Neutrophil (primary cell): ENCODE measurements around the gene GRB10.

Source experiments
- H3K27ac ChIP-seq: fragments of 200-600 bp; sonication (generic); 2 replicates; pipeline ENCODE4 v1.5.1; 2016; ENCODE audit warnings: mild to moderate bottlenecking, moderate library complexity
- H3K27me3 ChIP-seq: fragments of 200-600 bp; sonication (generic); 2 replicates; pipeline ENCODE4 v1.6.0; 2016; ENCODE audit warnings: mild to moderate bottlenecking
- H3K36me3 ChIP-seq: fragments of 200-600 bp; sonication (generic); 2 replicates; pipeline ENCODE4 v1.5.1; 2017
- H3K4me1 ChIP-seq, 2 experiments: fragments of 200-600 bp in 1 of 2; sonication (generic) in 1 of 2; 1 replicate in 1 of 2; 2 replicates in 1 of 2; pipeline versions ENCODE4 v1.5.1 to v1.6.1; 2013 to 2016; ENCODE audit warnings: low read depth in 1 of 2, low read length in 1 of 2, mild to moderate bottlenecking in 1 of 2, moderate library complexity in 1 of 2; ENCODE audit not compliant: control insufficient read depth in 1 of 2, insufficient read depth in 1 of 2
- H3K4me3 ChIP-seq, 2 experiments: fragments of 200-600 bp in 1 of 2; sonication (generic) in 1 of 2; 1 replicate in 1 of 2; 2 replicates in 1 of 2; pipeline ENCODE4 v1.5.1; 2013 to 2016; ENCODE audit warnings: low read depth in 1 of 2, low read length in 1 of 2, mild to moderate bottlenecking in 1 of 2, moderate library complexity in 1 of 2
- H3K9me3 ChIP-seq: fragments of 200-600 bp; sonication (generic); 2 replicates; pipeline ENCODE4 v1.5.1; 2016
- TF ChIP-seq, protein P1 (sequence below): fragments of 200-600 bp; sonication (generic); IDR thresholded peaks from 2 replicates; pipeline ENCODE4 v1.5.1; 2016; ENCODE audit warnings: antibody characterized with exemption

GRB10 gene

GRCh38 chr7:50656141-50656895 lies 126.4 kb downstream of the GRB10 start:
- Histone ChIP-seq H3K36me3 (no peaks in the 10 kb centered on the region), H3K4me1 (peaks cover 28 to 45% of the 10 kb centered on the region in 2 experiments), H3K4me3 (no peak overlapping the region), H3K27ac (no peak overlapping the region), H3K27me3 (no peaks in the 10 kb centered on the region), H3K9me3 (no peaks in the 10 kb centered on the region)
- TF ChIP-seq, protein P1, sequence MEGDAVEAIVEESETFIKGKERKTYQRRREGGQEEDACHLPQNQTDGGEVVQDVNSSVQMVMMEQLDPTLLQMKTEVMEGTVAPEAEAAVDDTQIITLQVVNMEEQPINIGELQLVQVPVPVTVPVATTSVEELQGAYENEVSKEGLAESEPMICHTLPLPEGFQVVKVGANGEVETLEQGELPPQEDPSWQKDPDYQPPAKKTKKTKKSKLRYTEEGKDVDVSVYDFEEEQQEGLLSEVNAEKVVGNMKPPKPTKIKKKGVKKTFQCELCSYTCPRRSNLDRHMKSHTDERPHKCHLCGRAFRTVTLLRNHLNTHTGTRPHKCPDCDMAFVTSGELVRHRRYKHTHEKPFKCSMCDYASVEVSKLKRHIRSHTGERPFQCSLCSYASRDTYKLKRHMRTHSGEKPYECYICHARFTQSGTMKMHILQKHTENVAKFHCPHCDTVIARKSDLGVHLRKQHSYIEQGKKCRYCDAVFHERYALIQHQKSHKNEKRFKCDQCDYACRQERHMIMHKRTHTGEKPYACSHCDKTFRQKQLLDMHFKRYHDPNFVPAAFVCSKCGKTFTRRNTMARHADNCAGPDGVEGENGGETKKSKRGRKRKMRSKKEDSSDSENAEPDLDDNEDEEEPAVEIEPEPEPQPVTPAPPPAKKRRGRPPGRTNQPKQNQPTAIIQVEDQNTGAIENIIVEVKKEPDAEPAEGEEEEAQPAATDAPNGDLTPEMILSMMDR, result no peak

- Histone ChIP-seq H3K27me3 (no peaks in the 10 kb centered on the region), H3K4me3 (no peak overlapping the region), H3K36me3 (no peaks in the 10 kb centered on the region), H3K4me1 (peaks cover 19 to 36% of the 10 kb centered on the region in 2 experiments), H3K27ac (no peak overlapping the region), H3K9me3 (no peaks in the 10 kb centered on the region)
- TF ChIP-seq, protein P1, result no peak
Observed at GRCh38 chr7:50655490-50655889, 127.2 kb downstream of the GRB10 start.

GRCh38 chr7:50655020-50655419 lies 127.7 kb downstream of the GRB10 start:
- Histone ChIP-seq H3K4me1 (peaks cover 15 to 32% of the 10 kb centered on the region in 2 experiments), H3K27ac (no peak overlapping the region), H3K4me3 (no peak overlapping the region), H3K36me3 (no peaks in the 10 kb centered on the region), H3K9me3 (no peaks in the 10 kb centered on the region), H3K27me3 (no peaks in the 10 kb centered on the region)
- TF ChIP-seq, protein P1, result no peak

GRCh38 chr7:50653981-50654425 lies 128.7 kb downstream of the GRB10 start:
- TF ChIP-seq, protein P1, result no peak
- H3K9me3 ChIP-seq, result no peaks in the 10 kb centered on the region
- H3K27me3 ChIP-seq, result no peaks in the 10 kb centered on the region
- no peak overlapping the region for H3K4me3 ChIP-seq
- H3K4me1 ChIP-seq, result peaks cover 9 to 22% of the 10 kb centered on the region in 2 experiments
- H3K36me3 ChIP-seq, result no peaks in the 10 kb centered on the region
- H3K27ac ChIP-seq, result no peak overlapping the region

DNA sequence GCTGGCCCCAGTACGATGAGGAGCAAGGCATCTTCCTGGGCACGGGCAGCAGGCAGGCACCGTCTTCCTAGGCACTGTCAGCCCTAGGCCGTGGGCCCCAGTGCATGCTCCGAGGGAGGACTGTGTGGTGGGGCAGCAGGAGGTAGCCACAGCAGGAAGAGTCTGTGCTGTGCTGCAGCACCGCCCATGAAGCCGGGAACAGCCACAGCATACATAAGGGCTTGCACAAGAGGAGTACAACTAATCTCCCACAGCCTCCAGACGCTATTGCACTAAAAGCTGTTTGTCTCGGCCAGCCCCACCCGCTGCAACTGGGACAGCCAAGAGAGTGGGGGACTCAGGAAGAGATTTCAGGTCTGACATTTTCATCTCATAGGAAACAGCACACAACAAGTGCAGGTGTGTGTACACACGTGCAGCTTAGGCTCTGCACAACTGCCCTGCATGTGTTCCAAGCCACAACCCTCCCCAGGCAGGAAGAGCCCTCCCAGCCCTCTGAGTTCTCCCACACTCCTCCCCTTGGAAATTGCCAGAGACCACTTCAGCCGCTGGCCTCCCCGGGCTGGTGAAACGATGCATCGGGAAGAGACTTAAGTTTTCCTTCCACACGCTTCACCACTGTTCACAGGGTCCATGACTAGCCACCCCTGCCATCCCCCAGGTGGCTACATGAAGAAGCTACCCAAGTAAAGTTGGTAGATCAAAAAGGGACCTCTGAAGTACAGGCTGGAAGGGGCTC lies 129.4 kb downstream of the GRB10 start:
- no peaks in the 10 kb centered on the region for H3K36me3 ChIP-seq
- no peaks in the 10 kb centered on the region for H3K27me3 ChIP-seq
- H3K4me1 ChIP-seq, result peaks cover 9 to 15% of the 10 kb centered on the region in 2 experiments
- H3K9me3 ChIP-seq, result no peaks in the 10 kb centered on the region
- no peak overlapping the region for H3K4me3 ChIP-seq
- H3K27ac ChIP-seq, result no peak overlapping the region
- TF ChIP-seq, protein P1, result no peak
